Mesendoderm (in vitro differentiated cells): ENCODE results near the gene HIGD2A.

ENCODE experiments used
- DNase-seq: peaks from one replicate; pipeline ENCODE4 v3.0.0; 2013
- H2AK5ac ChIP-seq: 2 replicates; pipeline ENCODE4 v1.6.1; 2013; ENCODE audit warnings: low read length, inconsistent platforms
- H2BK120ac ChIP-seq: 2 replicates; pipeline ENCODE4 v1.6.1; 2013; ENCODE audit warnings: low read depth, mild to moderate bottlenecking, low read length, moderate library complexity, mixed read lengths
- H2BK15ac ChIP-seq: replicated peaks from 2 replicates; pipeline ENCODE4 v1.6.1; 2013; ENCODE audit warnings: low read depth, mild to moderate bottlenecking, moderate library complexity
- H2BK5ac ChIP-seq: 2 replicates; pipeline ENCODE4 v1.6.1; 2013; ENCODE audit warnings: low read length, inconsistent platforms
- H3K18ac ChIP-seq: 2 replicates; pipeline ENCODE4 v1.6.1; 2013; ENCODE audit warnings: mild to moderate bottlenecking, low read length, mixed read lengths
- H3K23ac ChIP-seq: one replicate; pipeline ENCODE4 v1.6.1; 2013; ENCODE audit warnings: low read length
- H3K27ac ChIP-seq: 2 replicates; pipeline ENCODE4 v1.5.1; 2013; ENCODE audit warnings: low read depth, mild to moderate bottlenecking, inconsistent platforms, low read length, moderate library complexity
- H3K27me3 ChIP-seq: 2 replicates; pipeline ENCODE4 v1.6.1; 2013; ENCODE audit warnings: low read length, control low read depth, mild to moderate bottlenecking, inconsistent platforms; ENCODE audit not compliant: insufficient read depth, poor library complexity
- H3K36me3 ChIP-seq: 2 replicates; pipeline ENCODE4 v1.6.1; 2013; ENCODE audit warnings: low read length, inconsistent platforms; ENCODE audit not compliant: control insufficient read depth, insufficient read depth
- H3K4ac ChIP-seq: one replicate; pipeline ENCODE4 v1.6.1; 2013; ENCODE audit warnings: low read depth, mild to moderate bottlenecking, low read length, moderate library complexity
- H3K4me1 ChIP-seq: 2 replicates; pipeline ENCODE4 v1.6.1; 2013; ENCODE audit warnings: low read depth, low read length, inconsistent platforms; ENCODE audit not compliant: control insufficient read depth
- H3K4me2 ChIP-seq: 2 replicates; pipeline ENCODE4 v1.6.1; 2013; ENCODE audit warnings: low read length
- H3K4me3 ChIP-seq: 2 replicates; pipeline ENCODE4 v1.5.1; 2013; ENCODE audit warnings: mild to moderate bottlenecking, low read length
- H3K56ac ChIP-seq: one replicate; pipeline ENCODE4 v1.6.1; 2013; ENCODE audit warnings: low read length
- H3K79me1 ChIP-seq: 2 replicates; pipeline ENCODE4 v1.6.1; 2013; ENCODE audit warnings: low read length, inconsistent platforms
- H3K79me2 ChIP-seq: 2 replicates; pipeline ENCODE4 v1.6.1; 2013; ENCODE audit warnings: mild to moderate bottlenecking, low read length; ENCODE audit not compliant: control insufficient read depth, insufficient read depth
- H3K9ac ChIP-seq: 2 replicates; pipeline ENCODE4 v1.6.1; 2013; ENCODE audit warnings: low read length, inconsistent platforms
- H4K5ac ChIP-seq: one replicate; pipeline ENCODE4 v1.6.1; 2013; ENCODE audit warnings: low read length
- H4K8ac ChIP-seq: one replicate; pipeline ENCODE4 v1.6.1; 2013; ENCODE audit warnings: low read depth, mild to moderate bottlenecking, control low read depth, low read length, moderate library complexity
- WGBS: extraction: QIAGEN DNeasy Blood & Tissue Kit; methylation state at CpG from one replicate; pipeline ENCODE4 v1.1.7; 2013; ENCODE audit warnings: low lambda C conversion rate, missing lambda C conversion rate; ENCODE audit not compliant: insufficient coverage; ENCODE audit errors: extremely low coverage; 5-methylcytosine and 5-hydroxymethylcytosine counted together

Gene HIGD2A

GRCh38 chr5:176400382-176401156 is 12.0 kb downstream of the HIGD2A start:
- Histone ChIP-seq H3K4me2 (no peak overlapping the region), H3K23ac (no peak overlapping the region), H2AK5ac (no peak overlapping the region), H3K4me1 (no peaks in the 10 kb centered on the region), H4K8ac (no peak overlapping the region), H2BK120ac (no peak overlapping the region), H3K79me2 (no peaks in the 10 kb centered on the region), H4K5ac (no peak overlapping the region), H3K4ac (no peak overlapping the region), H3K79me1 (no peaks in the 10 kb centered on the region), H3K18ac (no peak overlapping the region), H3K9ac (no peak overlapping the region), H2BK5ac (no peak overlapping the region), H3K4me3 (no peak overlapping the region), H3K27ac (no peak overlapping the region), H3K56ac (no peak overlapping the region), H2BK15ac (no peak overlapping the region), H3K27me3 (no peaks in the 10 kb centered on the region), H3K36me3 (no peaks in the 10 kb centered on the region)
- DNase-seq, result no peak
- no CpG with 5 or more reads among the region's 17 CpGs for WGBS

GRCh38 chr5:176401281-176402205 is 13.0 kb downstream of the HIGD2A start:
- Histone ChIP-seq H4K5ac (no peak overlapping the region), H3K9ac (no peak overlapping the region), H2BK15ac (no peak overlapping the region), H3K27me3 (no peaks in the 10 kb centered on the region), H2BK5ac (no peak overlapping the region), H3K23ac (no peak overlapping the region), H2AK5ac (no peak overlapping the region), H3K4ac (no peak overlapping the region), H3K36me3 (no peaks in the 10 kb centered on the region), H3K4me3 (no peak overlapping the region), H3K4me2 (no peak overlapping the region), H3K4me1 (no peaks in the 10 kb centered on the region), H3K79me1 (no peaks in the 10 kb centered on the region), H4K8ac (no peak overlapping the region), H2BK120ac (no peak overlapping the region), H3K18ac (no peak overlapping the region), H3K79me2 (no peaks in the 10 kb centered on the region), H3K56ac (no peak overlapping the region), H3K27ac (no peak overlapping the region)
- no peak for DNase-seq
- WGBS, result no CpG with 5 or more reads among the region's 22 CpGs

- Histone ChIP-seq H3K79me1 (no peaks in the 10 kb centered on the region), H2BK15ac (no peak overlapping the region), H3K4me1 (no peaks in the 10 kb centered on the region), H3K4me2 (no peak overlapping the region), H3K27me3 (no peaks in the 10 kb centered on the region), H3K4ac (no peak overlapping the region), H4K5ac (no peak overlapping the region), H3K9ac (no peak overlapping the region), H2AK5ac (no peak overlapping the region), H3K79me2 (no peaks in the 10 kb centered on the region), H3K36me3 (no peaks in the 10 kb centered on the region), H3K23ac (no peak overlapping the region), H2BK120ac (no peak overlapping the region), H3K56ac (no peak overlapping the region), H3K18ac (no peak overlapping the region), H3K4me3 (no peak overlapping the region), H4K8ac (no peak overlapping the region), H2BK5ac (no peak overlapping the region), H3K27ac (no peak overlapping the region)
- WGBS, result no CpG with 5 or more reads among the region's 20 CpGs
- DNase-seq, result peak; percentile 81
Observed at GRCh38 chr5:176405656-176406435, 17.3 kb downstream of the HIGD2A start.

- Histone ChIP-seq H3K4me2 (no peak overlapping the region), H3K27me3 (no peaks in the 10 kb centered on the region), H3K4me3 (no peak overlapping the region), H2BK15ac (no peak overlapping the region), H3K4ac (no peak overlapping the region), H3K27ac (no peak overlapping the region), H4K8ac (no peak overlapping the region), H3K9ac (no peak overlapping the region), H3K79me2 (no peaks in the 10 kb centered on the region), H3K79me1 (no peaks in the 10 kb centered on the region), H4K5ac (no peak overlapping the region), H3K56ac (no peak overlapping the region), H3K36me3 (no peaks in the 10 kb centered on the region), H3K18ac (no peak overlapping the region), H3K4me1 (no peaks in the 10 kb centered on the region), H3K23ac (no peak overlapping the region), H2BK120ac (no peak overlapping the region), H2AK5ac (no peak overlapping the region), H2BK5ac (no peak overlapping the region)
- WGBS, result no CpG with 5 or more reads among the region's 9 CpGs
- DNase-seq, result no peak
Observed at GRCh38 chr5:176406436-176407052, 18.0 kb downstream of the HIGD2A start.

DNA sequence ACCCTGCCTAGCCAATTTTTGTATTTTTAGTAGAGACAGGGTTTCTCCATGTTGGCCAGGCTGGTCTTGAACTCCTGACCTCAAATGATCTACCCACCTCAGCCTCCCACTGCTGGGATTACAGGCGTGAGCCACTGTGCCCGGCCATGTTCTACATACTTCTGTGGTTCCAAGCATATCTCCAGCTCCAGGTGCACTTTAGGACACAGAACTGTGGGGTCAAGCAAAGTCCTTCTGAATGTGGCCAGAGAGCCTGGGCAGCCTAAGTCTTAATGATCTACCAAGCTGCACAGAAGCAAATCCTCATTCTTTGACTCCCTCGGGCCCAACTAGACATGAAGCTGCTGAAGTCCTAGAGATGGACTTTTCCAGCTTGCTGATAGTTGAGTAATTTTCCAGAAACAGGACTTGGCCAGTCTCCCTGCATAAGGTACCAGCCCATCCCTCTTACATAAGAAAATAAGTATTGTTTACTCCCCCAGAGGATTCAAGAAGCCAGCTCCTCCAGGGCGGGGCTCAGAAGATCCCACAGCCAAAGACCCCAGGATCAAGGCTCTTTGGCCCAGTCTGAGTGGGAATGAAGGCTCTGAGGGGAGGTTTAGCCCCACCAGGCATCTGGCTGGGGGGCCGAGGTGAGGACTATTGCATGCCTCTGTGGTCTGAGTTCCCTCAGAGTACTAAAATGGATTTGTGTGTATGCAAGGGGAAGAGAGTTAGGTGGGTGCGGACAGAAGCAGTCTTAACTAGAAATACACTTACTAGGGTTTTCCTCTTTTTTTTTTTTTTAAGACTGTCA is 19.1 kb downstream of the HIGD2A start:
- no peak overlapping the region for H4K8ac ChIP-seq
- DNase-seq, result no peak
- no CpG with 5 or more reads among the region's 6 CpGs for WGBS
- H3K9ac ChIP-seq, result no peak overlapping the region
- H3K4ac ChIP-seq, result no peak overlapping the region
- no peak overlapping the region for H3K23ac ChIP-seq
- H3K18ac ChIP-seq, result no peak overlapping the region
- no peak overlapping the region for H3K27ac ChIP-seq
- H4K5ac ChIP-seq, result no peak overlapping the region
- H2AK5ac ChIP-seq, result no peak overlapping the region
- no peak overlapping the region for H2BK15ac ChIP-seq
- no peak overlapping the region for H3K56ac ChIP-seq
- H3K4me1 ChIP-seq, result no peaks in the 10 kb centered on the region
- H3K79me2 ChIP-seq, result no peaks in the 10 kb centered on the region
- no peak overlapping the region for H2BK120ac ChIP-seq
- H3K79me1 ChIP-seq, result no peaks in the 10 kb centered on the region
- no peak overlapping the region for H3K4me3 ChIP-seq
- no peak overlapping the region for H3K4me2 ChIP-seq
- no peaks in the 10 kb centered on the region for H3K27me3 ChIP-seq
- no peaks in the 10 kb centered on the region for H3K36me3 ChIP-seq
- H2BK5ac ChIP-seq, result no peak overlapping the region
